RWPE2 (cell line): ENCODE measurements around the gene NBEAL2.

ENCODE experiments used
- ATAC-seq: fragments of 200-7000 bp; cut with Tn5 transposase; 3 replicates; pipeline ENCODE4 v1.9.1; 2021; ENCODE audit warnings: low read depth
- DNase-seq: peaks from one replicate; pipeline ENCODE4 v3.0.0-alpha.2; 2020; ENCODE audit warnings: low spot score
- H3K27ac ChIP-seq: fragments of 450-650 bp; 2 replicates; pipeline ENCODE4 v1.5.1; 2017; ENCODE audit warnings: mild to moderate bottlenecking; ENCODE audit not compliant: poor library complexity, severe bottlenecking
- H3K27me3 ChIP-seq: fragments of 250-450 bp; sonication (Bioruptor Pico); 2 replicates; pipeline ENCODE4 v1.5.1; 2021; ENCODE audit warnings: mild to moderate bottlenecking, moderate library complexity; ENCODE audit not compliant: insufficient read depth, poor library complexity, severe bottlenecking
- H3K36me3 ChIP-seq: fragments of 250-450 bp; sonication (Bioruptor Pico); 2 replicates; pipeline ENCODE4 v1.5.1; 2020; ENCODE audit warnings: low read depth, mild to moderate bottlenecking, moderate library complexity
- H3K4me1 ChIP-seq: fragments of 250-450 bp; sonication (Bioruptor Pico); 2 replicates; pipeline ENCODE4 v1.5.1; 2021; ENCODE audit warnings: mild to moderate bottlenecking, moderate library complexity; ENCODE audit not compliant: insufficient read depth, poor library complexity, severe bottlenecking
- H3K4me3 ChIP-seq: fragments of 250-450 bp; sonication (Bioruptor Pico); 2 replicates; pipeline ENCODE4 v1.5.1; 2021; ENCODE audit warnings: mild to moderate bottlenecking, moderate library complexity; ENCODE audit not compliant: severe bottlenecking
- H3K9me3 ChIP-seq: fragments of 250-450 bp; sonication (Bioruptor Pico); 2 replicates; pipeline ENCODE4 v1.5.1; 2021; ENCODE audit warnings: mild to moderate bottlenecking, moderate library complexity; ENCODE audit not compliant: severe bottlenecking
- TF ChIP-seq, protein P1 (sequence below): fragments of 450-650 bp; IDR thresholded peaks from one replicate; pipeline ENCODE4 v1.5.1; 2017; ENCODE audit warnings: mild to moderate bottlenecking, moderate library complexity; ENCODE audit not compliant: poor library complexity, severe bottlenecking

Gene NBEAL2

DNA sequence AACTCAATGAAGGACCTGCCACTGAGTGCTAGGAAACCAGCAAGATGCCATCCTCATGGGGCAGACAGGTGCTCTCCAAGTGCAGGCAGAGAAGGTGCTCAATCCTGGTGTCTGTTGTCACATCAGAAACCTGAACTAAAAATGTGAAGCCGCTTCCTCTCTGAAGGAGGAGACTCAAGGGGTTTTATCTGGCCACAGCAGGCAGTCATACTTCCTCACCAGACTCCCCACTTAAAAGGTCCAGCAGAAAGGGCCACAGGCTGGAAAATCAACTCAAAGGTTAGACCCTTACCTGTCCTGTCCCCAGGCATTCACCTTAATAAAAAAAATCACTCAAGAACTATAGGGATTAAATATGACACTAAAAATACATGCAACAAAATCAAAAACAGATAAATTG is 7.7 kb upstream of the NBEAL2 start:
- ATAC-seq (no peak), DNase-seq (no peak)
- TF ChIP-seq, protein P1, sequence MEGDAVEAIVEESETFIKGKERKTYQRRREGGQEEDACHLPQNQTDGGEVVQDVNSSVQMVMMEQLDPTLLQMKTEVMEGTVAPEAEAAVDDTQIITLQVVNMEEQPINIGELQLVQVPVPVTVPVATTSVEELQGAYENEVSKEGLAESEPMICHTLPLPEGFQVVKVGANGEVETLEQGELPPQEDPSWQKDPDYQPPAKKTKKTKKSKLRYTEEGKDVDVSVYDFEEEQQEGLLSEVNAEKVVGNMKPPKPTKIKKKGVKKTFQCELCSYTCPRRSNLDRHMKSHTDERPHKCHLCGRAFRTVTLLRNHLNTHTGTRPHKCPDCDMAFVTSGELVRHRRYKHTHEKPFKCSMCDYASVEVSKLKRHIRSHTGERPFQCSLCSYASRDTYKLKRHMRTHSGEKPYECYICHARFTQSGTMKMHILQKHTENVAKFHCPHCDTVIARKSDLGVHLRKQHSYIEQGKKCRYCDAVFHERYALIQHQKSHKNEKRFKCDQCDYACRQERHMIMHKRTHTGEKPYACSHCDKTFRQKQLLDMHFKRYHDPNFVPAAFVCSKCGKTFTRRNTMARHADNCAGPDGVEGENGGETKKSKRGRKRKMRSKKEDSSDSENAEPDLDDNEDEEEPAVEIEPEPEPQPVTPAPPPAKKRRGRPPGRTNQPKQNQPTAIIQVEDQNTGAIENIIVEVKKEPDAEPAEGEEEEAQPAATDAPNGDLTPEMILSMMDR: no peak
- Histone ChIP-seq H3K27ac (no peak overlapping the region), H3K27me3 (no peaks in the 10 kb centered on the region), H3K4me1 (no peaks in the 10 kb centered on the region), H3K4me3 (no peak overlapping the region), H3K36me3 (peaks cover 20% of the 10 kb centered on the region; the same call in 1 of the 2 replicates), H3K9me3 (no peaks in the 10 kb centered on the region)

DNA sequence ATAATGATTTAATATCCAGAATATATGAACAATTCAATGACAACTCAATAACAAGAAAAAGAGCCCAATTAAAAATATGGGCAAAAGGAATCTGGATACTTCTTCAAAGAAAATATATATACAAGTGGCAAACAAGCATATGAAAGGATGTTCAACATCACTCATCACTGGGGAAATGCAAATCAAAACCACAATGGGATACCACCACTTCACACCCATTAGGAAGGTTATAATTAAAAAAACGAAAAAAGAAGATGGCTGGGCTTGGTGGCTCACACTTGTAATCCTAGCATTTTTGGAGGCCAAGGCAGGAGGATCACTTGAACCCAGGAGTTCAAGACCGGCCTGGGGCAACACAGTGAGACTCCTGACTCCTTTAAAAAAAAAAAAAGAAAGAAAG is 7.1 kb upstream of the NBEAL2 start:
- peaks cover 20% of the 10 kb centered on the region; the same call in 1 of the 2 replicates for H3K36me3 ChIP-seq
- TF ChIP-seq, protein P1: no peak
- H3K4me1 ChIP-seq: peaks cover 5% of the 10 kb centered on the region
- DNase-seq (no peak), ATAC-seq (no peak)
- no peak overlapping the region for H3K4me3 ChIP-seq
- no peaks in the 10 kb centered on the region for H3K27me3 ChIP-seq
- H3K9me3 ChIP-seq: no peaks in the 10 kb centered on the region
- H3K27ac ChIP-seq: no peak overlapping the region

DNA sequence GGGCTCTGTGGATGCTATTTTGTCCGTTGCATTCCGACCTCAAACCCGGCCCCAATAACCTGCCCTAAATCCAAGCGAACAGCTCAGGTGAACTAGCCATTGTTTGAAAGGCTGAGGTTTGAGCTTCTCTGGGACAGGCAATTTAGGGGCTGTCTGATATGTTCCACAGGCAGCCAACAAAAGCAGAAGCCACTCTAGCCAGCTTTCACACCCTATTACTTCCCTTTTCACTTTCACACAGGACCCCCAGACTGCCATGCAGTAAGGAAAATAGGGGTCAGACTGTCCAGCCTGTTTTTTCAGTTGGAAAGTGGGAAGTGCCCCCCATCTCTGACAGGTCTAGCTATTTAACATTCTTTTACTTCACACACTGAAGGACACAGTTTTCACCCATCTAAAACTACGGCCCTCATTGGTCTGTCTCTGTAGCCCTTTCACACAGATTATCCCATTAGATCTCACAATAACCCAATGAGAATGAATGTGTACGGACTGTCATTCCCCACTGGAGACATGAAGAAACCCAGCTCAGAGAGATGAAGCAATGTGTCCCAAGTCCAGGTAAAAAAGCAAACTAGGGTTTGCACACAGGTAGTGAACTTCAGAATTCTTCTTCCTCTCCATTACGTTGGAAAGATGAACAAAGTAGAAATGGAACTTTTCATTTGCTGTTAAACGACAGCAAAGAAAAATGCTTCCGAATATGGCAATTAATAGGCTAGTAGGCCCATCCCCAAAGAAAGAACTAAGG is 4.9 kb upstream of the NBEAL2 start:
- TF ChIP-seq, protein P1: no peak
- Histone ChIP-seq H3K4me1 (peaks cover 7% of the 10 kb centered on the region), H3K27ac (no peak overlapping the region), H3K4me3 (no peak overlapping the region), H3K9me3 (no peaks in the 10 kb centered on the region), H3K27me3 (no peaks in the 10 kb centered on the region), H3K36me3 (peaks cover 20% of the 10 kb centered on the region; the same call in 1 of the 2 replicates)
- no peak for ATAC-seq
- no peak for DNase-seq

DNA sequence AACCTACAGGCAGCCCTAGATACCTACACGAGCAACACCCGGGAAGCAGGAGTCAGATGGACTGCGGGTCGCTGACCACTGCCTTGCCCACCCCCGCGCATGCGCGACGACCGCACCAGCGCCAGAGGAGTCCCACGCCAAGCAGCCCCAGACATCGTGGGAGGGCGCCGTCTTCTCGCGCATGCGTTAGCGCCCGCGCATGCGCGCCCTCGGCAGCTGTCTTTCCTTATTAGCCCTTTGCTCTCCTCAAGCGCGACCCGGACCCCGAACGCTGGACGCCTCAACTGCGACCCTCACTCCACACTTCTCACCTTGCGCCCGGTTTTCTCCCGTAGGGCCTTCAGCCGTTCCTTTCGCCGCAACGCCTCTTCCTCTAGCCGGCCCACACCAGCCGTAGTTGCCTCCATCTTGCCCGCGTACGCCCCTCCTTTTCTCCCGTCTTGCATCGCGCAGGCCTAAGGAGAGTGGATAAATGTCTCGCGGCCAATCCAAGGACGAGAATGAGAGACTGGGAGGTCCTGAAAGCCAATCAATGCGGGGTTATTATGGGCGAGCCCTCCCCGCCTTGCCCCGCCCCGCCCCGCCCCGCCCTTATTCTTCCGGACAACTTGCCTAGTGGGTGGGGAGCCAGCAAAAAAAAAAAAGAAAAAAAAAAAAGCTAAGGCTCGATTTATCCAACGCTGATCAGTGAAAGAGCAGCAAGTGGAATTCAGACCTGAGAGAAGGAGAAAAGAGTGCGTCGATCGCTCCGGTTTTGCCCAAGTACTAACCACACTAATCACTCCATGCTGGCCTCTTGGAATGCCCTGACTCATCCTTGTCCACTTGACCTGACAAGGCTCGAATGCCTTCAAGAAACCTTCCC is 2.9 kb upstream of the NBEAL2 start, which contains the start of gene CCDC12:
Gene CCDC12, minus strand, starts transcription at position 420 of the 865 bp plus-strand sequence. Its CDS starts 13 bp downstream, at position 407.
- Histone ChIP-seq H3K9me3 (no peaks in the 10 kb centered on the region), H3K27me3 (no peaks in the 10 kb centered on the region), H3K4me3 (peak within 1 kb of the TSS; percentile 67), H3K4me1 (peaks cover 19% of the 10 kb centered on the region), H3K27ac (peak within 1 kb of the TSS; percentile 75), H3K36me3 (peaks cover 15% of the 10 kb centered on the region; the same call in 1 of the 2 replicates)
- DNase-seq: peak; percentile 96
- peak; percentile 79 for ATAC-seq
- TF ChIP-seq, protein P1: no peak
